Keratinocyte (primary cell): Measurements from ENCODE around the gene PIWIL4. TPM values are rescaled to one million over a fixed set of nuclear protein-coding genes. Genes with fewer than 3 reads are reported as not detected.

ENCODE experiments used
- DNase-seq: peaks from one replicate; pipeline ENCODE4 v3.0.0-alpha.2; 2011; ENCODE audit warnings: low read depth, missing footprints, low spot score
- FAIRE-seq: peaks from 2 replicates; lab custom pipeline; 2011; peaks lifted over from hg19 to GRCh38; lab: Jason Lieb, UNC
- H2AFZ ChIP-seq: 2 replicates; pipeline ENCODE4 v1.6.0; 2012; ENCODE audit warnings: low read length, control low read depth, inconsistent platforms; ENCODE audit not compliant: control insufficient read depth
- H3K27ac ChIP-seq: 2 replicates; pipeline ENCODE4 v1.5.1; 2011; ENCODE audit warnings: low read length; ENCODE audit not compliant: control insufficient read depth, insufficient read depth
- H3K27me3 ChIP-seq: 3 replicates; pipeline ENCODE4 v1.6.0; 2011; ENCODE audit warnings: low read length; ENCODE audit not compliant: control insufficient read depth, insufficient read depth; ENCODE audit errors: extremely low read depth
- H3K36me3 ChIP-seq, 2 experiments: 2 replicates in 1 of 2; 3 replicates in 1 of 2; pipeline ENCODE4 v1.5.1; 2011; ENCODE audit warnings: low read length in 2 of 2, mild to moderate bottlenecking in 1 of 2; ENCODE audit not compliant: control insufficient read depth in 2 of 2, insufficient read depth in 2 of 2; ENCODE audit errors: extremely low read depth in 1 of 2
- H3K4me1 ChIP-seq: 3 replicates; pipeline ENCODE4 v1.5.1; 2011; ENCODE audit warnings: low read length; ENCODE audit not compliant: control insufficient read depth, insufficient read depth; ENCODE audit errors: extremely low read depth
- H3K4me2 ChIP-seq: 3 replicates; pipeline ENCODE4 v1.6.0; 2011; ENCODE audit warnings: low read depth, low read length; ENCODE audit not compliant: control insufficient read depth, insufficient read depth; ENCODE audit errors: extremely low read depth
- H3K4me3 ChIP-seq, 3 experiments: fragments of 200-600 bp in 1 of 3; sonication (generic) in 1 of 3; 2 replicates in 2 of 3; 3 replicates in 1 of 3; pipeline ENCODE4 v1.5.1; 2011 to 2016; ENCODE audit warnings: low read length in 3 of 3, mild to moderate bottlenecking in 3 of 3, control low read depth in 2 of 3, inconsistent platforms in 1 of 3, low read depth in 1 of 3, mixed read lengths in 1 of 3, mixed run types in 1 of 3, moderate library complexity in 1 of 3; ENCODE audit not compliant: control insufficient read depth in 2 of 3, insufficient read depth in 2 of 3; ENCODE audit errors: extremely low read depth in 1 of 3
- H3K79me2 ChIP-seq: 2 replicates; pipeline ENCODE4 v1.6.0; 2012; ENCODE audit warnings: low read length; ENCODE audit not compliant: control insufficient read depth, insufficient read depth
- H3K9ac ChIP-seq: 3 replicates; pipeline ENCODE4 v1.6.0; 2011; ENCODE audit warnings: low read length; ENCODE audit not compliant: control insufficient read depth, insufficient read depth; ENCODE audit errors: extremely low read depth
- H3K9me1 ChIP-seq: 3 replicates; pipeline ENCODE4 v1.6.0; 2011; ENCODE audit warnings: low read length; ENCODE audit not compliant: control insufficient read depth, insufficient read depth; ENCODE audit errors: extremely low read depth
- H3K9me3 ChIP-seq: 2 replicates; pipeline ENCODE4 v1.5.1; 2012; ENCODE audit warnings: low read depth, low read length; ENCODE audit not compliant: control insufficient read depth
- H4K20me1 ChIP-seq: 3 replicates; pipeline ENCODE4 v1.6.0; 2011; ENCODE audit warnings: low read length; ENCODE audit not compliant: control insufficient read depth, insufficient read depth; ENCODE audit errors: extremely low read depth
- EZH2 ChIP-seq: IDR thresholded peaks from one replicate; pipeline ENCODE4 v1.6.1; 2012; ENCODE audit warnings: inconsistent platforms, mild to moderate bottlenecking, low read length, moderate library complexity
- dilution Hi-C: fragments of 300-500 bp; cut with MboI; formaldehyde crosslinking; loops from one replicate; pipeline ENCODE4 v1.7.0; 2020; ENCODE audit warnings: low sequenced_read_pairs; ENCODE audit not compliant: extremely low pct_ligation_motif_present
- polyA plus RNA-seq, 5 experiments: library from polyadenylated mRNA; depleted of rRNA in 3 of 5; stranded (reverse) in 3 of 5; stranded (forward) in 1 of 5; unstranded in 1 of 5; fragments of >200 nt; gene quantifications; 1 replicate in 1 of 5; 2 replicates in 3 of 5; 3 replicates in 1 of 5; pipeline versions ENCODE4 v1.2.1 to v1.2.3, GENCODE V29; 2011 to 2012; ENCODE audit warnings: missing spikeins in 2 of 5, low read depth in 1 of 5, low replicate concordance in 1 of 5
- TF ChIP-seq, protein P1 (sequence below), 3 experiments: IDR thresholded peaks in 1 of 3; conservative IDR thresholded peaks in 1 of 3; optimal IDR thresholded peaks in 1 of 3; 2 replicates in 2 of 3; 3 replicates in 1 of 3; pipeline versions ENCODE3 to v1.5.1; 2011; ENCODE audit warnings: low read length in 3 of 3, mild to moderate bottlenecking in 3 of 3, moderate library complexity in 2 of 3, control low read depth in 1 of 3, inconsistent platforms in 1 of 3; ENCODE audit not compliant: insufficient read depth in 2 of 3; ENCODE audit errors: extremely low read depth in 1 of 3

Gene PIWIL4
- polyA plus RNA-seq, 1 donor (not counting 4 experiments of a cell fraction or from before 2014, with no cell fraction given), result 0.14 TPM

DNA sequence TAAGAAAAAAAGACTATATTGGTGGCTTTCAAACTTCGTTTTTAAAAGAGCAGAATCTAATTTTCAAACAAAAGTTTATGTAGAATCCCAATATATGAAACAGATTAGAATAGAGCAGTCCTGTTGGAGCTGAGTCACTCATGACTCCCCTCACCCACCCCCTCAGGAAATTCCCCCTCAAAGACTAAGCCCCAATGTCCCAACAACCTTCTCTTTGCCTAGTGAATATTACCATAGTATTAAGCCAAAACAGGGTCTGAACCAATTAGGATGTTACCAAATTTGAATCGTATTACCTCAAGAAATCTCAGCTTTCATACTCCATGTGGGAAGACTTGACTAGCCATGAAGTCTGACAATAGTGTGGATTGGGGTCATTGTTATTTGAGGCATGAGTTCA is 7.8 kb upstream of the PIWIL4 start:
- dilution Hi-C loops, result no loop called here
- Histone ChIP-seq H3K4me2 (no peak overlapping the region), H4K20me1 (no peaks in the 10 kb centered on the region), H3K9me1 (no peaks in the 10 kb centered on the region), H3K79me2 (no peaks in the 10 kb centered on the region), H3K4me1 (peaks cover 15% of the 10 kb centered on the region), H3K27ac (no peak overlapping the region), H3K4me3 (no peak overlapping the region), H3K9ac (no peak overlapping the region), H3K36me3 (no peaks in the 10 kb centered on the region), H3K27me3 (no peaks in the 10 kb centered on the region), H2AFZ (no peak overlapping the region), H3K9me3 (no peaks in the 10 kb centered on the region)
- FAIRE-seq, result no peak
- no peak for TF ChIP-seq EZH2
- TF ChIP-seq, protein P1, sequence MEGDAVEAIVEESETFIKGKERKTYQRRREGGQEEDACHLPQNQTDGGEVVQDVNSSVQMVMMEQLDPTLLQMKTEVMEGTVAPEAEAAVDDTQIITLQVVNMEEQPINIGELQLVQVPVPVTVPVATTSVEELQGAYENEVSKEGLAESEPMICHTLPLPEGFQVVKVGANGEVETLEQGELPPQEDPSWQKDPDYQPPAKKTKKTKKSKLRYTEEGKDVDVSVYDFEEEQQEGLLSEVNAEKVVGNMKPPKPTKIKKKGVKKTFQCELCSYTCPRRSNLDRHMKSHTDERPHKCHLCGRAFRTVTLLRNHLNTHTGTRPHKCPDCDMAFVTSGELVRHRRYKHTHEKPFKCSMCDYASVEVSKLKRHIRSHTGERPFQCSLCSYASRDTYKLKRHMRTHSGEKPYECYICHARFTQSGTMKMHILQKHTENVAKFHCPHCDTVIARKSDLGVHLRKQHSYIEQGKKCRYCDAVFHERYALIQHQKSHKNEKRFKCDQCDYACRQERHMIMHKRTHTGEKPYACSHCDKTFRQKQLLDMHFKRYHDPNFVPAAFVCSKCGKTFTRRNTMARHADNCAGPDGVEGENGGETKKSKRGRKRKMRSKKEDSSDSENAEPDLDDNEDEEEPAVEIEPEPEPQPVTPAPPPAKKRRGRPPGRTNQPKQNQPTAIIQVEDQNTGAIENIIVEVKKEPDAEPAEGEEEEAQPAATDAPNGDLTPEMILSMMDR (optimal IDR thresholded peaks at IDR 0.05 in 1 of 3, IDR thresholded peaks at IDR 0.05 in 1 of 3, conservative IDR thresholded peaks at IDR 0.05 in 1 of 3; ENCODE audit: extremely low read depth in 1 of 3, insufficient read depth in 2 of 3, low read length in 3 of 3), result no peak
- no peak for DNase-seq

DNA sequence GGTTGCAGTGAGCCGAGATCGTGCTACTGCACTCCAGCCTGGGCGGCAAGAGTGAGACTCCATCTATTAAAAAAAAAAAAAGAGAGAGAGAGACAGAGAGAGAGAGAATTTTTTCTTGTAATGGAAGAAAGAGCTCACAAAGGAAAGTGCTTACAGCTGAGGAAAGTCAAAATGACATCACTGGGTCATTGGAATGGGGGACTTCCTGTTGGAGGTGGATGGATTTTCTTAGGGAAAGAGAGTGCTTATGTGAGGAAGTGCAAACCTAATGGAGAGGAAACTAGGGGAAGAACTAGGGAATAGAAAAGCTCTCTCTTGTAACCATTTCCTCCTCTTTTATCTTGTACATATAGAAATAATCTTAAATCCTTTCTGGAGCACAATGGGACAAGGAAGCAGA is 6.3 kb upstream of the PIWIL4 start:
- Histone ChIP-seq H3K27me3 (no peaks in the 10 kb centered on the region), H3K4me3 (no peak overlapping the region), H3K4me1 (peaks cover 15% of the 10 kb centered on the region), H2AFZ (no peak overlapping the region), H3K9me3 (no peaks in the 10 kb centered on the region), H3K79me2 (no peaks in the 10 kb centered on the region), H3K36me3 (no peaks in the 10 kb centered on the region), H4K20me1 (no peaks in the 10 kb centered on the region), H3K9ac (no peak overlapping the region), H3K4me2 (no peak overlapping the region), H3K9me1 (no peaks in the 10 kb centered on the region), H3K27ac (no peak overlapping the region)
- DNase-seq (no peak), FAIRE-seq (no peak)
- TF ChIP-seq EZH2, result no peak
- TF ChIP-seq, protein P1 (optimal IDR thresholded peaks at IDR 0.05 in 1 of 3, IDR thresholded peaks at IDR 0.05 in 1 of 3, conservative IDR thresholded peaks at IDR 0.05 in 1 of 3; ENCODE audit: extremely low read depth in 1 of 3, insufficient read depth in 2 of 3, low read length in 3 of 3), result no peak
- dilution Hi-C loops, result no loop called here
